BE2C (cell line): ENCODE data around the gene PHF14.

ENCODE experiments used
- DNase-seq: peaks from one replicate; pipeline ENCODE4 v3.0.0-alpha.2; 2020
- H3K27me3 ChIP-seq: fragments of 250-450 bp; sonication (Bioruptor Pico); 2 replicates; pipeline ENCODE4 v1.5.1; 2020; ENCODE audit warnings: mild to moderate bottlenecking
- H3K36me3 ChIP-seq: fragments of 250-450 bp; sonication (Bioruptor Pico); 2 replicates; pipeline ENCODE4 v1.5.1; 2020; ENCODE audit warnings: mild to moderate bottlenecking
- H3K4me1 ChIP-seq: fragments of 250-450 bp; sonication (Bioruptor Pico); 2 replicates; pipeline ENCODE4 v1.5.1; 2020
- H3K4me3 ChIP-seq: 2 replicates; pipeline ENCODE4 v1.5.1; 2011; ENCODE audit warnings: low read depth, low read length
- H3K9me3 ChIP-seq: fragments of 250-450 bp; sonication (Bioruptor Pico); 2 replicates; pipeline ENCODE4 v1.5.1; 2020
- CTCF ChIP-seq: IDR thresholded peaks from 2 replicates; pipeline ENCODE4 v1.5.1; 2012; ENCODE audit warnings: mild to moderate bottlenecking, low read depth, low read length

The PHF14 gene

GRCh38 chr7:11135573-11135972 is 161.9 kb downstream of the PHF14 start:
- H3K4me1 ChIP-seq, result no peaks in the 10 kb centered on the region; the same call in 1 of the 2 replicates
- no peak for DNase-seq
- no peak overlapping the region for H3K4me3 ChIP-seq
- TF ChIP-seq CTCF, result no peak
- peaks cover 6% of the 10 kb centered on the region for H3K36me3 ChIP-seq
- H3K9me3 ChIP-seq, result no peaks in the 10 kb centered on the region
- no peaks in the 10 kb centered on the region for H3K27me3 ChIP-seq

GRCh38 chr7:11141541-11141940 is 167.9 kb downstream of the PHF14 start:
- Histone ChIP-seq H3K9me3 (no peaks in the 10 kb centered on the region), H3K4me3 (no peak overlapping the region), H3K27me3 (no peaks in the 10 kb centered on the region), H3K36me3 (peaks cover 11% of the 10 kb centered on the region), H3K4me1 (no peaks in the 10 kb centered on the region)
- no peak for DNase-seq
- TF ChIP-seq CTCF, result no peak

GRCh38 chr7:11153694-11154093 is 180.0 kb downstream of the PHF14 start:
- Histone ChIP-seq H3K9me3 (no peaks in the 10 kb centered on the region), H3K27me3 (no peaks in the 10 kb centered on the region), H3K4me3 (no peak overlapping the region), H3K4me1 (no peaks in the 10 kb centered on the region), H3K36me3 (no peaks in the 10 kb centered on the region)
- 0 out of 2 replicates have a peak, but pooled peaks have one; percentile 12 for TF ChIP-seq CTCF
- DNase-seq, result no peak

- Histone ChIP-seq H3K27me3 (no peaks in the 10 kb centered on the region), H3K9me3 (no peaks in the 10 kb centered on the region), H3K36me3 (no peaks in the 10 kb centered on the region), H3K4me3 (no peak overlapping the region), H3K4me1 (no peaks in the 10 kb centered on the region)
- TF ChIP-seq CTCF, result no peak
- DNase-seq, result no peak
Measured at GRCh38 chr7:11155883-11156282, 182.2 kb downstream of the PHF14 start.

- Histone ChIP-seq H3K4me3 (no peak overlapping the region), H3K36me3 (no peaks in the 10 kb centered on the region), H3K4me1 (no peaks in the 10 kb centered on the region), H3K27me3 (no peaks in the 10 kb centered on the region), H3K9me3 (no peaks in the 10 kb centered on the region)
- DNase-seq, result no peak
- no peak for TF ChIP-seq CTCF
Measured at GRCh38 chr7:11161499-11161898, 187.8 kb downstream of the PHF14 start.

GRCh38 chr7:11163220-11163619 is 189.5 kb downstream of the PHF14 start:
- Histone ChIP-seq H3K36me3 (no peaks in the 10 kb centered on the region), H3K9me3 (no peaks in the 10 kb centered on the region), H3K4me1 (no peaks in the 10 kb centered on the region), H3K27me3 (no peaks in the 10 kb centered on the region), H3K4me3 (no peak overlapping the region)
- TF ChIP-seq CTCF, result no peak
- no peak for DNase-seq
